GM12891 (cell line): ENCODE results near the gene LIMA1.

Experiments used
- POLR2A ChIP-seq: IDR thresholded peaks from 2 replicates; pipeline ENCODE4 v1.6.1; 2011; ENCODE audit warnings: low read depth, low read length, control low read depth
- POLR2AphosphoS5 ChIP-seq: IDR thresholded peaks from 2 replicates; pipeline ENCODE4 v1.6.1; 2011; ENCODE audit warnings: low read depth, low read length, control low read depth
- TAF1 ChIP-seq: IDR thresholded peaks from 2 replicates; pipeline ENCODE4 v1.6.1; 2011; ENCODE audit warnings: low read depth, low read length, control low read depth

- TF ChIP-seq TAF1 (no peak), POLR2AphosphoS5 (no peak), POLR2A (no peak)
These were observed 52.0 kb downstream of the LIMA1 start for GRCh38 chr12:50231346-50231745.
